T-cell (primary cell): ENCODE measurements around the gene CACNA1F. TPM values are rescaled to one million over a fixed set of nuclear protein-coding genes. Genes with fewer than 3 reads are reported as not detected.

Experiments
- ATAC-seq, 4 experiments: fragments of 200-7000 bp in 3 of 4; fragments of 150-1000 bp in 1 of 4; cut with Tn5 transposase; replicated peaks in 1 of 4; 1 replicate in 3 of 4; 2 replicates in 1 of 4; pipeline ENCODE4 v1.10.0; 2021; ENCODE audit warnings: moderate library complexity in 3 of 4, mild to moderate bottlenecking in 2 of 4, moderate number of reproducible peaks in 1 of 4
- CTCF ChIA-PET, 2 donors: fragments of 300-600 bp; sonication (Branson Sonifier 250); formaldehyde crosslinking; loops; one replicate each; lab custom pipeline; 2022; ENCODE audit warnings: antibody characterized with exemption in 2 of 2; lab: Charles Lee
- POLR2A ChIA-PET, 2 donors: fragments of 300-600 bp; sonication (Branson Sonifier 250); formaldehyde crosslinking; loops; one replicate each; lab custom pipeline; 2022; ENCODE audit warnings: antibody characterized with exemption in 2 of 2; lab: Charles Lee
- DNase-seq, 35 experiments: peaks; one replicate each; pipeline versions ENCODE4 v3.0.0 to v3.0.0-alpha.2; 2013 to 2023
- H3K27ac ChIP-seq: one replicate; pipeline ENCODE4 v1.5.1; 2013; ENCODE audit warnings: low read length
- H3K27me3 ChIP-seq, 2 experiments: replicated peaks in 1 of 2; 1 replicate in 1 of 2; 2 replicates in 1 of 2; pipeline versions ENCODE4 v1.6.1 to v1.7.0; 2013; ENCODE audit warnings: low read length in 1 of 2, mixed read lengths in 1 of 2; ENCODE audit not compliant: control insufficient read depth in 2 of 2, insufficient read depth in 2 of 2; ENCODE audit errors: extremely low read depth in 1 of 2
- H3K36me3 ChIP-seq, 2 donors: 1 replicate in 1 of 2; 2 replicates in 1 of 2; pipeline versions ENCODE4 v1.6.1 to v1.7.0; 2013; ENCODE audit warnings: low read length in 1 of 2; ENCODE audit not compliant: control insufficient read depth in 2 of 2, insufficient read depth in 1 of 2; ENCODE audit errors: extremely low read depth in 1 of 2
- H3K4me1 ChIP-seq, 2 experiments: 1 replicate in 1 of 2; 2 replicates in 1 of 2; pipeline versions ENCODE4 v1.6.1 to v1.7.0; 2013; ENCODE audit warnings: low read length in 2 of 2, mixed read lengths in 1 of 2; ENCODE audit not compliant: insufficient read depth in 2 of 2, control insufficient read depth in 1 of 2; ENCODE audit errors: extremely low read depth in 1 of 2
- H3K4me3 ChIP-seq, 2 donors: 1 replicate in 1 of 2; 2 replicates in 1 of 2; pipeline versions ENCODE4 v1.5.1 to v1.7.0; 2013; ENCODE audit warnings: mild to moderate bottlenecking in 2 of 2, low read length in 1 of 2, moderate library complexity in 1 of 2; ENCODE audit not compliant: control insufficient read depth in 1 of 2; ENCODE audit errors: extremely low read depth in 1 of 2
- H3K9me3 ChIP-seq: 2 replicates; pipeline ENCODE4 v1.7.0; 2013
- H3K27ac Mint-ChIP-seq, 2 donors: one replicate each; pipeline ENCODE4 v1.8.0; 2020 to 2021; ENCODE audit warnings: mild to moderate bottlenecking in 2 of 2, mixed read lengths in 2 of 2
- H3K27me3 Mint-ChIP-seq, 2 donors: one replicate each; pipeline ENCODE4 v1.8.0; 2021 to 2022; ENCODE audit warnings: mixed read lengths in 2 of 2
- H3K36me3 Mint-ChIP-seq: one replicate; pipeline ENCODE4 v1.8.0; 2021; ENCODE audit warnings: mixed read lengths
- H3K4me1 Mint-ChIP-seq, 3 donors: one replicate each; pipeline ENCODE4 v1.8.0; 2020 to 2022; ENCODE audit warnings: mixed read lengths in 3 of 3, mild to moderate bottlenecking in 1 of 3
- H3K4me3 Mint-ChIP-seq, 3 donors: one replicate each; pipeline ENCODE4 v1.8.0; 2020 to 2022; ENCODE audit warnings: mild to moderate bottlenecking in 3 of 3, mixed read lengths in 3 of 3, moderate library complexity in 3 of 3
- H3K9me3 Mint-ChIP-seq, 3 donors: one replicate each; pipeline ENCODE4 v1.8.0; 2020 to 2022; ENCODE audit warnings: mixed read lengths in 3 of 3
- WGBS: methylation state at CpG from one replicate; pipeline ENCODE4 v1.1.5; 2013; ENCODE audit warnings: missing lambda C conversion rate; ENCODE audit not compliant: insufficient coverage; 5-methylcytosine and 5-hydroxymethylcytosine counted together
- total RNA-seq, 35 experiments: library from RNA in 6 of 35; stranded (reverse) in 6 of 35; fragments of 120-200 nt in 1 of 35; gene quantifications; one replicate each; pipeline versions ENCODE4 v1.2.1 to v1.2.4 and lab custom pipeline; 2013 to 2026

The CACNA1F gene
- total RNA-seq, 5 donors from 2014 or later (not counting 1 experiment from before 2014, with no cell fraction given): 1.4 to 1.9 (median 1.6) TPM

- H3K36me3 ChIP-seq: peaks cover 0 to 41% of the 10 kb centered on the region in 2 donors
- H3K4me3 Mint-ChIP-seq: no peak overlapping the region
- H3K9me3 ChIP-seq: no peaks in the 10 kb centered on the region
- ChIA-PET POLR2A (no interaction called here), CTCF (no interaction called here)
- no peak for ATAC-seq
- no peak for DNase-seq
- peaks cover 0 to 8% of the 10 kb centered on the region in 2 experiments for H3K4me1 ChIP-seq
- H3K9me3 Mint-ChIP-seq: no peaks in the 10 kb centered on the region
- H3K27me3 ChIP-seq: no peaks in the 10 kb centered on the region
- H3K27me3 Mint-ChIP-seq: no peaks in the 10 kb centered on the region
- H3K36me3 Mint-ChIP-seq: peaks cover 17% of the 10 kb centered on the region
- H3K27ac Mint-ChIP-seq: no peak overlapping the region
- H3K27ac ChIP-seq: no peak overlapping the region
- H3K4me3 ChIP-seq: no peak overlapping the region
- peaks cover 0 to 16% (median 15%) of the 10 kb centered on the region in 3 donors for H3K4me1 Mint-ChIP-seq
- no CpG with 5 or more reads among the region's 12 CpGs for WGBS
Measured at GRCh38 chrX:49242545-49243066, 9.5 kb upstream of the CACNA1F start.

GRCh38 chrX:49238735-49239134 lies 5.6 kb upstream of the CACNA1F start:
- Mint-ChIP-seq H3K9me3 (no peaks in the 10 kb centered on the region), H3K27ac (no peak overlapping the region), H3K4me1 (peaks cover 15 to 34% (median 34%) of the 10 kb centered on the region in 3 donors), H3K36me3 (peaks cover 4% of the 10 kb centered on the region), H3K4me3 (no peak overlapping the region), H3K27me3 (no peaks in the 10 kb centered on the region)
- no peaks in the 10 kb centered on the region for H3K9me3 ChIP-seq
- peaks cover 2 to 31% of the 10 kb centered on the region in 2 experiments for H3K4me1 ChIP-seq
- WGBS: no CpG with 5 or more reads among the region's 7 CpGs
- no peak for DNase-seq
- H3K27ac ChIP-seq: no peak overlapping the region
- H3K4me3 ChIP-seq: no peak overlapping the region
- no peak for ATAC-seq
- peaks cover 0 to 19% of the 10 kb centered on the region in 2 donors for H3K36me3 ChIP-seq
- CTCF ChIA-PET: interaction anchor here in 1 of 2 donors (1.0 kb wide), 1 partner anchor 45 kb away, joined by 3 read pairs; no protein-coding TSS in a partner anchor
- no peaks in the 10 kb centered on the region for H3K27me3 ChIP-seq
- POLR2A ChIA-PET: interaction anchor here in 1 of 2 donors (0.6 kb wide), 1 partner anchor 280 kb away, joined by 9 read pairs; no protein-coding TSS in a partner anchor

- DNase-seq (no peak), ATAC-seq (no peak)
- ChIA-PET CTCF (no interaction called here), POLR2A (no interaction called here)
- H3K4me3 Mint-ChIP-seq: peak overlapping the region; percentile 75 to 90 (median 87)
- peak overlapping the region; percentile 35 to 84 for H3K27ac Mint-ChIP-seq
- no peaks in the 10 kb centered on the region for H3K27me3 ChIP-seq
- H3K27me3 Mint-ChIP-seq: peaks cover 0 to 4% of the 10 kb centered on the region in 2 donors
- no peaks in the 10 kb centered on the region for H3K9me3 Mint-ChIP-seq
- no peaks in the 10 kb centered on the region for H3K36me3 Mint-ChIP-seq
- no peaks in the 10 kb centered on the region for H3K9me3 ChIP-seq
- H3K4me1 Mint-ChIP-seq: peaks cover 15 to 34% (median 34%) of the 10 kb centered on the region in 3 donors
- peak overlapping the region in 1 of 2 donors; percentile 38 for H3K4me3 ChIP-seq
- no peak overlapping the region for H3K27ac ChIP-seq
- H3K36me3 ChIP-seq: peaks cover 0 to 3% of the 10 kb centered on the region in 2 donors
- H3K4me1 ChIP-seq: peaks cover 2 to 31% of the 10 kb centered on the region in 2 experiments
- 70% methylated on average over 4 of the region's 9 CpGs for WGBS
Measured at GRCh38 chrX:49237060-49237459, 3.9 kb upstream of the CACNA1F start.

- H3K4me1 Mint-ChIP-seq: peaks cover 26 to 41% (median 32%) of the 10 kb centered on the region in 3 donors
- no peak overlapping the region for H3K27ac ChIP-seq
- CTCF ChIA-PET: no interaction called here
- no peaks in the 10 kb centered on the region for H3K27me3 ChIP-seq
- no peak overlapping the region for H3K4me3 Mint-ChIP-seq
- no peaks in the 10 kb centered on the region for H3K36me3 ChIP-seq
- peaks cover 2 to 49% of the 10 kb centered on the region in 2 experiments for H3K4me1 ChIP-seq
- POLR2A ChIA-PET: no interaction called here
- ATAC-seq (no peak), DNase-seq (no peak)
- WGBS: 86% methylated on average over 45 of the region's 56 CpGs
- peaks cover 0 to 4% of the 10 kb centered on the region in 2 donors for H3K27me3 Mint-ChIP-seq
- no peaks in the 10 kb centered on the region for H3K36me3 Mint-ChIP-seq
- no peaks in the 10 kb centered on the region for H3K9me3 ChIP-seq
- no peak overlapping the region for H3K4me3 ChIP-seq
- no peaks in the 10 kb centered on the region for H3K9me3 Mint-ChIP-seq
- H3K27ac Mint-ChIP-seq: no peak overlapping the region
Measured at GRCh38 chrX:49233887-49234555, 881 bp upstream of the CACNA1F start.

- H3K27ac Mint-ChIP-seq: no peak overlapping the region
- H3K4me3 ChIP-seq: no peak overlapping the region
- DNase-seq (no peak), ATAC-seq (no peak)
- no peak overlapping the region for H3K27ac ChIP-seq
- CTCF ChIA-PET: no interaction called here
- no peaks in the 10 kb centered on the region for H3K27me3 ChIP-seq
- no peaks in the 10 kb centered on the region for H3K9me3 ChIP-seq
- no peaks in the 10 kb centered on the region for H3K9me3 Mint-ChIP-seq
- WGBS: 100% methylated on average over 1 of the region's 2 CpGs
- H3K27me3 Mint-ChIP-seq: peaks cover 0 to 4% of the 10 kb centered on the region in 2 donors
- POLR2A ChIA-PET: no interaction called here
- no peaks in the 10 kb centered on the region for H3K36me3 ChIP-seq
- H3K4me1 Mint-ChIP-seq: peaks cover 25 to 36% (median 28%) of the 10 kb centered on the region in 3 donors
- H3K4me1 ChIP-seq: peaks cover 2 to 44% of the 10 kb centered on the region in 2 experiments
- no peak overlapping the region for H3K4me3 Mint-ChIP-seq
- no peaks in the 10 kb centered on the region for H3K36me3 Mint-ChIP-seq
Measured at GRCh38 chrX:49232525-49232924, 615 bp downstream of the CACNA1F start.

GRCh38 chrX:49231333-49232000 lies 1.7 kb downstream of the CACNA1F start:
- 100% methylated on average over 3 of the region's 10 CpGs for WGBS
- ChIA-PET POLR2A (no interaction called here), CTCF (no interaction called here)
- H3K36me3 ChIP-seq: no peaks in the 10 kb centered on the region
- peaks cover 0 to 33% of the 10 kb centered on the region in 2 experiments for H3K4me1 ChIP-seq
- no peaks in the 10 kb centered on the region for H3K9me3 ChIP-seq
- peak overlapping the region; percentile 80 for H3K27ac ChIP-seq
- Mint-ChIP-seq H3K4me3 (peak overlapping the region; percentile 34 to 73 (median 73)), H3K27ac (peak overlapping the region; percentile 39 to 48), H3K9me3 (no peaks in the 10 kb centered on the region), H3K36me3 (no peaks in the 10 kb centered on the region), H3K27me3 (peaks cover 0 to 8% of the 10 kb centered on the region in 2 donors), H3K4me1 (peaks cover 15 to 25% (median 17%) of the 10 kb centered on the region in 3 donors)
- DNase-seq (no peak), ATAC-seq (no peak)
- H3K27me3 ChIP-seq: no peaks in the 10 kb centered on the region
- H3K4me3 ChIP-seq: no peak overlapping the region
